ENCODE measurements around the gene ZNF556. TPM values are rescaled to one million over a fixed set of nuclear protein-coding genes. Genes with fewer than 3 reads are reported as not detected.

The ZNF556 gene
- total RNA-seq, 4 donors from 2014 or later, result 0.27 to 0.47 (median 0.27) TPM; not detected in 1

DNA sequence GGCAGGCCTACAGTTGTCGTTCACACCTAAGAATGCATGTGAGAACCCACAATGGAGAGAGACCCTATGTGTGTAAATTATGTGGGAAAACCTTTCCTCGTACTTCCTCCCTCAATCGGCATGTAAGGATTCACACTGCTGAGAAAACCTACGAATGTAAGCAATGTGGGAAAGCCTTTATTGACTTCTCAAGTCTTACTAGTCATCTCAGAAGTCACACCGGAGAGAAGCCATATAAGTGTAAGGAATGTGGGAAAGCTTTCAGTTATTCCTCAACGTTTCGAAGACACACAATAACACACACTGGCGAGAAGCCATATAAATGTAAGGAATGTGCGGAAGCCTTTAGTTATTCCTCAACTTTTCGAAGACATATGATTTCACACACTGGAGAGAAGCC is 14.5 kb upstream of the ZNF556 start:
- no peaks in the 10 kb centered on the region for H3K4me1 ChIP-seq
- H3K27ac ChIP-seq, result no peak overlapping the region
- H3K27me3 ChIP-seq, result no peaks in the 10 kb centered on the region
- no peak for TF ChIP-seq POLR2AphosphoS5 (IDR thresholded peaks at IDR 0.05)
- TF ChIP-seq POLR2A (IDR thresholded peaks at IDR 0.05), result no peak
- no peak for TF ChIP-seq EP300 (IDR thresholded peaks at IDR 0.05)
- TF ChIP-seq, protein P1, sequence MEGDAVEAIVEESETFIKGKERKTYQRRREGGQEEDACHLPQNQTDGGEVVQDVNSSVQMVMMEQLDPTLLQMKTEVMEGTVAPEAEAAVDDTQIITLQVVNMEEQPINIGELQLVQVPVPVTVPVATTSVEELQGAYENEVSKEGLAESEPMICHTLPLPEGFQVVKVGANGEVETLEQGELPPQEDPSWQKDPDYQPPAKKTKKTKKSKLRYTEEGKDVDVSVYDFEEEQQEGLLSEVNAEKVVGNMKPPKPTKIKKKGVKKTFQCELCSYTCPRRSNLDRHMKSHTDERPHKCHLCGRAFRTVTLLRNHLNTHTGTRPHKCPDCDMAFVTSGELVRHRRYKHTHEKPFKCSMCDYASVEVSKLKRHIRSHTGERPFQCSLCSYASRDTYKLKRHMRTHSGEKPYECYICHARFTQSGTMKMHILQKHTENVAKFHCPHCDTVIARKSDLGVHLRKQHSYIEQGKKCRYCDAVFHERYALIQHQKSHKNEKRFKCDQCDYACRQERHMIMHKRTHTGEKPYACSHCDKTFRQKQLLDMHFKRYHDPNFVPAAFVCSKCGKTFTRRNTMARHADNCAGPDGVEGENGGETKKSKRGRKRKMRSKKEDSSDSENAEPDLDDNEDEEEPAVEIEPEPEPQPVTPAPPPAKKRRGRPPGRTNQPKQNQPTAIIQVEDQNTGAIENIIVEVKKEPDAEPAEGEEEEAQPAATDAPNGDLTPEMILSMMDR (IDR thresholded peaks at IDR 0.05), result no peak
- peaks cover 22 to 83% of the 10 kb centered on the region in 2 donors for H3K36me3 ChIP-seq
- 94 to 100% methylated on average over 6 to 7 of the region's 10 CpGs for WGBS, 2 donors (ENCODE audit: low coverage in 1 of 2)
- no peak for ATAC-seq
- peaks cover 0 to 100% (median 3%) of the 10 kb centered on the region in 3 donors for H3K9me3 ChIP-seq
- no peak overlapping the region for H3K4me3 ChIP-seq

DNA sequence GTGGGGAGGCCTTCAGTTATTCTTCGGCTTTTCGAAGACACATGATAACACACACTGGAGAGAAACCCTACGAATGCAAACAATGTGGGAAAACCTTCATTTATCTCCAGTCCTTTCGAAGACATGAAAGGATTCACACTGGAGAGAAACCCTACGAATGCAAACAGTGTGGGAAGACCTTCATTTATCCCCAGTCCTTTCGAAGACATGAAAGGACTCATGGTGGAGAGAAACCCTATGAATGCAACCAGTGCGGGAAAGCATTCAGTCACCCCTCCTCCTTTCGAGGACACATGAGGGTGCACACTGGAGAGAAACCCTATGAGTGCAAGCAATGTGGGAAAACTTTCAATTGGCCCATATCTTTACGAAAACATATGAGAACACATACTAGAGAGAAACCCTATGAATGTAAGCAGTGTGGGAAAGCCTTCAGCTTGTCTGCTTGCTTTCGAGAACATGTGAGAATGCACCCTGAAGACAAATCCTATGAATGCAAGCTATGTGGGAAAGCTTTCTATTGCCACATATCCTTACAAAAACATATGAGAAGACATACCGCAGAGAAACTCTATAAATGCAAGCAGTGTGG is 14.0 kb upstream of the ZNF556 start:
- WGBS, 2 donors (ENCODE audit: low coverage in 1 of 2), result 93 to 96% methylated on average over 8 to 11 of the region's 11 CpGs
- no peak for ATAC-seq
- H3K9me3 ChIP-seq, result peaks cover 0 to 100% (median 3%) of the 10 kb centered on the region in 3 donors
- no peak overlapping the region for H3K27ac ChIP-seq
- TF ChIP-seq EP300 (IDR thresholded peaks at IDR 0.05) (no peak), POLR2A (IDR thresholded peaks at IDR 0.05) (no peak), POLR2AphosphoS5 (IDR thresholded peaks at IDR 0.05) (no peak)
- TF ChIP-seq, protein P1 (IDR thresholded peaks at IDR 0.05), result no peak
- peaks cover 22 to 83% of the 10 kb centered on the region in 2 donors for H3K36me3 ChIP-seq
- no peak overlapping the region for H3K4me3 ChIP-seq
- H3K4me1 ChIP-seq, result no peaks in the 10 kb centered on the region
- H3K27me3 ChIP-seq, result no peaks in the 10 kb centered on the region

DNA sequence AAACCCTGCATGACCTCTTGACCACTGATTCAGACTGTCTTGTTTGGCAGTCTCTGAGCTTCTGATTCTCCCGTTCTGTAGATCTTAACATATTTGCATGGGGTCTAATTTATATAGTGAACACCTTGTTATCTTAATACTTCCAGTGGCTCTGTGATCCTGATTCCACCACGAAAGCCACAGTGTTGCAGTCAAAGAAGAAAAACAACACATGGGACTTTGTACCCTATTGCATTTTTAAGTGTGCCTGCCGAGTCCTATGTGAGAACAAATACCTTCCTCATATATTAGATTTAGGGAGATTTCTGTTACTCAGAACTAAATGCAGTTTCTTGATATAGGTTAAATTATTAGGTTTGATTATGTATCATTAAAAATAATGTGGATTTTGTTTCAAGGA is 12.3 kb upstream of the ZNF556 start:
- Histone ChIP-seq H3K27me3 (no peaks in the 10 kb centered on the region), H3K4me1 (no peaks in the 10 kb centered on the region), H3K36me3 (peaks cover 22 to 70% of the 10 kb centered on the region in 2 donors), H3K27ac (no peak overlapping the region), H3K4me3 (no peak overlapping the region), H3K9me3 (peaks cover 0 to 100% (median 3%) of the 10 kb centered on the region in 3 donors)
- TF ChIP-seq EP300 (IDR thresholded peaks at IDR 0.05) (no peak), POLR2AphosphoS5 (IDR thresholded peaks at IDR 0.05) (no peak), POLR2A (IDR thresholded peaks at IDR 0.05) (no peak)
- TF ChIP-seq, protein P1 (IDR thresholded peaks at IDR 0.05), result no peak
- WGBS, 2 donors (ENCODE audit: low coverage in 1 of 2), result 89 to 93% methylated on average over 2 to 3 of the region's 3 CpGs
- no peak for ATAC-seq

DNA sequence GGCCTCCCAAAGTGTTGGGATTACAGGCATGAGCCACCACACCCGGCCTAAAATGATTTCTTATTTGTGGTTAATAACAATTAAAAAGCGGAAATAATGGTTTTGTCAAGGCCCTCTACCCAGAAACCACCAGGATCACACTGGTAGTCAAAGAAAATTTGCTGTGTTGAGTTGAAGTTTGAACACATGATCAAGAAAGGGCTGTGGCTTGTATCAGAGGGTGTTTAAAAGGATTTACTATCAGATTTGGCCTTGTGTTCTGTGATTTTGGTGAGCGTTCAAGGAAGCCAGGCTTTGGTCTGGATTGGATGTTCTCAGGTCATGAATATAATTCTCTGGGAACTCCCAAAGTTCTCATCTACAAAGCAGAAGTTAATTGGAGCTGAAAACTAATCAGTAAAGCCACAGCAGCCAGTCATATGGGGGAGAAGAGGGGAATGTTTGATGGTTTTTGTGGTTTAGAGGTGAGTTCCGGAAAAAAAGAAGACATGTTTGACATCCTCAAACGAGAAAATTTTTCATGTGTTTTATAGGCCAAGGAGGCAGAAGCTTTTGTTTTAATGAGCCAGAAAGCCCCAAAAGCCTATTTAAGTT is 10.6 kb upstream of the ZNF556 start:
- no peaks in the 10 kb centered on the region for H3K4me1 ChIP-seq
- ATAC-seq, result no peak
- TF ChIP-seq EP300 (IDR thresholded peaks at IDR 0.05) (no peak), POLR2AphosphoS5 (IDR thresholded peaks at IDR 0.05) (no peak), POLR2A (IDR thresholded peaks at IDR 0.05) (no peak)
- TF ChIP-seq, protein P1 (IDR thresholded peaks at IDR 0.05), result no peak
- no peak overlapping the region for H3K27ac ChIP-seq
- no peak overlapping the region for H3K4me3 ChIP-seq
- peaks cover 0 to 90% (median 3%) of the 10 kb centered on the region in 3 donors for H3K9me3 ChIP-seq
- peaks cover 12 to 53% of the 10 kb centered on the region in 2 donors for H3K36me3 ChIP-seq
- 92 to 96% methylated on average over 4 to 5 of the region's 5 CpGs for WGBS, 2 donors (ENCODE audit: low coverage in 1 of 2)
- no peaks in the 10 kb centered on the region for H3K27me3 ChIP-seq

DNA sequence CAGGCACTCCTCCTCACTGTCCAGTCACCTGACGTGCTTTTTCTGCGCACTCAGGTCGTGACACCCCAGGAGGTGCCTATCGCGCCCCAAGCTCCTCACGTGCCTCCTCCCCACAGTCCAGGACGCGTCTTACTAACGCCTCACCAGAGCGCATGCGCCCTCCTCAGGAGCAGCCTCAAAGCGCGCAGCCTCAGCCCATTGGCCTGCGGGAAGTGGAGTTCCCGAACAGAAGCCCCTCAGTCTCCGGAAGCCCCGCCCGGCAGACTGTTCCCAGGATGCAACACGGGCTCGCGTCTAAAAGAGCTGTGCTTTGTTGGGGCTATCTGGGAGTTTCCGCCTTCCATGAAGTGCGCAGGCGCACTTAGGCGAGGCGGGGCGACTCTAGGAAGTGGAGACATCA is 8.3 kb upstream of the ZNF556 start:
- no peaks in the 10 kb centered on the region for H3K27me3 ChIP-seq
- H3K9me3 ChIP-seq, result peaks cover 0 to 66% (median 0%) of the 10 kb centered on the region in 3 donors
- H3K27ac ChIP-seq, result no peak overlapping the region
- H3K4me3 ChIP-seq, result no peak overlapping the region
- no peak for ATAC-seq
- TF ChIP-seq POLR2A (IDR thresholded peaks at IDR 0.05) (no peak), EP300 (IDR thresholded peaks at IDR 0.05) (no peak), POLR2AphosphoS5 (IDR thresholded peaks at IDR 0.05) (no peak)
- TF ChIP-seq, protein P1 (IDR thresholded peaks at IDR 0.05), result no peak
- H3K4me1 ChIP-seq, result no peaks in the 10 kb centered on the region
- peaks cover 0 to 29% of the 10 kb centered on the region in 2 donors for H3K36me3 ChIP-seq
- 52 to 60% methylated on average over 1 to 10 of the region's 27 CpGs for WGBS, 2 donors (ENCODE audit: low coverage in 1 of 2)
